H1 (cell line): Measurements from ENCODE around the gene KREMEN1.

Experiments
- BRCA1 ChIP-seq: IDR thresholded peaks from 2 replicates; pipeline ENCODE4 v1.6.1; 2012; ENCODE audit warnings: low read depth, low read length, improper control_type of control experiment
- CBX8 ChIP-seq: fragments of 300-800, 300-1000 bp; sonication (generic); IDR thresholded peaks from 2 replicates; pipeline ENCODE4 v1.7.1; 2016; ENCODE audit warnings: low read depth, low read length, borderline replicate concordance
- CTCF ChIP-seq, 3 experiments: IDR thresholded peaks; 1 replicate in 2 of 3; 2 replicates in 1 of 3; pipeline versions ENCODE4 v1.5.1 to v1.6.1; 2011; ENCODE audit warnings: low read length in 3 of 3, mild to moderate bottlenecking in 3 of 3, inconsistent platforms in 2 of 3, low read depth in 1 of 3, moderate library complexity in 1 of 3; ENCODE audit not compliant: insufficient read depth in 1 of 3; ENCODE audit errors: control extremely low read depth in 1 of 3
- EP300 ChIP-seq, 2 experiments: IDR thresholded peaks; 1 replicate in 1 of 2; 2 replicates in 1 of 2; pipeline ENCODE4 v1.6.1; 2011 to 2012; ENCODE audit warnings: low read depth in 2 of 2, low read length in 2 of 2, mild to moderate bottlenecking in 2 of 2, borderline replicate concordance in 1 of 2, inconsistent platforms in 1 of 2, moderate library complexity in 1 of 2
- GABPA ChIP-seq: IDR thresholded peaks from 2 replicates; pipeline ENCODE4 v1.6.1; 2011; ENCODE audit warnings: mild to moderate bottlenecking, low read length, moderate library complexity, borderline replicate concordance; ENCODE audit not compliant: insufficient read depth
- POLR2A ChIP-seq, 2 experiments: IDR thresholded peaks; 1 replicate in 1 of 2; 2 replicates in 1 of 2; pipeline ENCODE4 v1.6.1; 2011; ENCODE audit warnings: low read depth in 2 of 2, low read length in 2 of 2, mild to moderate bottlenecking in 2 of 2; ENCODE audit errors: control extremely low read depth in 1 of 2
- TEAD4 ChIP-seq: IDR thresholded peaks from 2 replicates; pipeline ENCODE4 v1.6.1; 2012; ENCODE audit warnings: low read depth, low read length, inconsistent platforms, mixed read lengths

- no peak for TF ChIP-seq EP300 (IDR thresholded peaks at IDR 0.05; ENCODE audit: borderline replicate concordance in 1 of 2, low read depth in 2 of 2, low read length in 2 of 2)
- no peak for TF ChIP-seq CTCF (IDR thresholded peaks at IDR 0.05; ENCODE audit: control extremely low read depth in 1 of 3, insufficient read depth in 1 of 3, low read depth in 1 of 3, low read length in 3 of 3)
- no peak for TF ChIP-seq CBX8
- no peak for TF ChIP-seq POLR2A (IDR thresholded peaks at IDR 0.05; ENCODE audit: control extremely low read depth in 1 of 2, low read depth in 2 of 2, low read length in 2 of 2)
- no peak for TF ChIP-seq TEAD4
- no peak for TF ChIP-seq BRCA1
- no peak for TF ChIP-seq GABPA
Measured at GRCh38 chr22:29056472-29056871, 16.4 kb upstream of the KREMEN1 start.
